HG03139 (cell line): Measurements from ENCODE around the gene FAM117A.
"Not testable (repeated sequence)": the region's sequence is repeated elsewhere in the genome, so short reads cannot be mapped to it uniquely, and the experiment has no call there.

ENCODE experiments used
- ATAC-seq: cut with Tn5 transposase; IDR thresholded peaks from one replicate; pipeline ENCODE4 v1.9.1; 2021; ENCODE audit not compliant: unreplicated experiment

Gene FAM117A

GRCh38 chr17:49681106-49681979 lies 82.6 kb downstream of the FAM117A start:
- ATAC-seq: no peak

- no peak for ATAC-seq
Measured at GRCh38 chr17:49680314-49680713, 83.6 kb downstream of the FAM117A start.

GRCh38 chr17:49677933-49678847 lies 85.7 kb downstream of the FAM117A start, which contains the start of gene SPOP:
TSS of gene SPOP (minus strand) at chr17:49678097. CDS start at chr17:49622810, 55,287 bp downstream.
- ATAC-seq: peak; percentile 71

GRCh38 chr17:49677134-49677932 lies 86.6 kb downstream of the FAM117A start:
- peak; percentile 35 for ATAC-seq

- peak; percentile 55 for ATAC-seq
Measured at GRCh38 chr17:49676276-49676868, 87.6 kb downstream of the FAM117A start.

- no peak for ATAC-seq
Measured at GRCh38 chr17:49674507-49674906, 89.4 kb downstream of the FAM117A start.

GRCh38 chr17:49673679-49674078 lies 90.3 kb downstream of the FAM117A start:
- ATAC-seq: not testable (repeated sequence)

- ATAC-seq: no peak
Measured at GRCh38 chr17:49670641-49671040, 93.3 kb downstream of the FAM117A start.

- ATAC-seq: no peak
Measured at GRCh38 chr17:49670002-49670401, 93.9 kb downstream of the FAM117A start.

- no peak for ATAC-seq
Measured at GRCh38 chr17:49667854-49668253, 96.1 kb downstream of the FAM117A start.

- ATAC-seq: no peak
Measured at GRCh38 chr17:49664706-49665211, 99.2 kb downstream of the FAM117A start.
